ENCODE data around the gene ADARB2. TPM values are rescaled to one million over a fixed set of nuclear protein-coding genes. Genes with fewer than 3 reads are reported as not detected.

Gene ADARB2
- total and polyA plus RNA-seq, 3 donors from 2014 or later, result 8.5 to 13.0 (median 10.4) TPM

DNA sequence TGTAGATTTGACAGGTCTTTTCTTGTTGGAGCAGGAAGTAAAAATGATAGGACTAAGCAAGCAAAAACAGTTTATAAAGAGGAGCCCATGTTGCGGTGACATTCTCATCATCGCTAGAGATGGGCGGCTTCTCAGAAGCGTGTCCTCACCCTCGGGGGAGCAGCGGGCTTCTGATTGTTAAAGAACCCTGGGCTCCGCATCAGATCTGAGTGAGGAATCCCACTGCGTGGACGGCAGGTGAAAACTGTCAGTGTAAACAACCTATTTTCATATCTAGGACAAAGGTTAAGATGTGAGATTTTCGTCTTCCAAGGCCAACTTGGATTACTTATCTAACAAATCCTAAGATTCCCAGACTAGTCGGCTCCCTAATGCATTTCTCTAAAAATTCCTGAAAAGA lies 177.6 kb downstream of the ADARB2 start:
- Histone ChIP-seq H3K9me3 (no peaks in the 10 kb centered on the region), H3K27ac (no peak overlapping the region), H3K4me3 (no peak overlapping the region), H3K27me3 (no peaks in the 10 kb centered on the region), H3K4me1 (no peaks in the 10 kb centered on the region), H3K36me3 (ENCODE audit: low read depth, missing control alignments) (no peaks in the 10 kb centered on the region)
- whole genome bisulfite sequencing, 2 donors, result 32 to 33% methylated on average over 11 of the region's 11 CpGs
- intact Hi-C loops (cut with DNase I; ENCODE audit: low total_unique reads), result no loop called here
- no peak for TF ChIP-seq POLR2A (IDR thresholded peaks at IDR 0.05)
- TF ChIP-seq CTCF (IDR thresholded peaks at IDR 0.05), result no peak
- no peak for DNase-seq

- Histone ChIP-seq H3K4me1 (no peaks in the 10 kb centered on the region), H3K27me3 (no peaks in the 10 kb centered on the region), H3K4me3 (no peak overlapping the region), H3K36me3 (ENCODE audit: low read depth, missing control alignments) (no peaks in the 10 kb centered on the region), H3K27ac (no peak overlapping the region), H3K9me3 (no peaks in the 10 kb centered on the region)
- TF ChIP-seq CTCF (IDR thresholded peaks at IDR 0.05) (no peak), POLR2A (IDR thresholded peaks at IDR 0.05) (no peak)
- intact Hi-C loops (cut with DNase I; ENCODE audit: low total_unique reads), result no loop called here
- WGBS, 2 donors, result 39 to 70% methylated on average over 11 to 14 of the region's 14 CpGs
- DNase-seq, result no peak
Observed at GRCh38 chr10:1559311-1559710, 178.0 kb downstream of the ADARB2 start.

GRCh38 chr10:1558906-1559305 lies 178.4 kb downstream of the ADARB2 start:
- TF ChIP-seq POLR2A (IDR thresholded peaks at IDR 0.05) (no peak), CTCF (IDR thresholded peaks at IDR 0.05) (no peak)
- no peaks in the 10 kb centered on the region for H3K36me3 ChIP-seq (ENCODE audit: low read depth, missing control alignments)
- no peaks in the 10 kb centered on the region for H3K27me3 ChIP-seq
- no peak overlapping the region for H3K27ac ChIP-seq
- WGBS, 2 donors, result 64 to 82% methylated on average over 4 of the region's 4 CpGs
- no peaks in the 10 kb centered on the region for H3K9me3 ChIP-seq
- no peak for DNase-seq
- H3K4me3 ChIP-seq, result no peak overlapping the region
- intact Hi-C loops (cut with DNase I; ENCODE audit: low total_unique reads), result no loop called here
- H3K4me1 ChIP-seq, result no peaks in the 10 kb centered on the region

GRCh38 chr10:1557081-1557480 lies 180.2 kb downstream of the ADARB2 start:
- no peaks in the 10 kb centered on the region for H3K9me3 ChIP-seq
- 77 to 82% methylated on average over 13 of the region's 13 CpGs for WGBS, 2 donors
- TF ChIP-seq POLR2A (IDR thresholded peaks at IDR 0.05), result no peak
- TF ChIP-seq CTCF (IDR thresholded peaks at IDR 0.05), result no peak

DNA sequence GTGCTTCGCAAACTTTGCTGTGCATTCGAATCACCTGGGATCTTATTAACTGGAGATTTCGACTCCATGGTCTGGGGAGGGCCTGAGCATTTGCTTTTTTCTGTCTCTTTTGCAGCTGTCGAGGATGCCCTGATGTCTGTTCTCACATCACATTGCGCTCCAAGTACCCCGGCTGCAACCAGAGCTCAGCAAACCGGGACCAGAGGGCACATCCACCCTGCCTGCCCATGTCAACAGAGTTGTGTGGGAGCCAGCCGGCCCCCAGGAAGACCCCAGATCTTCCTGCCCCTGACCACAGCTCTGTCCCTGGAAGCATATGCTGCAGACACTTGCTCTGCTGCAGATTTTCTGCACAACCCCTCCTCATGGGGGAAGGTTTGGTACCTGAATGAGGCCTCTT lies 180.8 kb downstream of the ADARB2 start:
- H3K36me3 ChIP-seq (ENCODE audit: low read depth, missing control alignments), result no peaks in the 10 kb centered on the region
- no peaks in the 10 kb centered on the region for H3K27me3 ChIP-seq
- no peak overlapping the region for H3K27ac ChIP-seq
- no peak for DNase-seq
- H3K9me3 ChIP-seq, result no peaks in the 10 kb centered on the region
- no peaks in the 10 kb centered on the region for H3K4me1 ChIP-seq
- no peak for TF ChIP-seq CTCF (IDR thresholded peaks at IDR 0.05)
- no peak overlapping the region for H3K4me3 ChIP-seq
- intact Hi-C loops (cut with DNase I; ENCODE audit: low total_unique reads), result no loop called here
- 83 to 89% methylated on average over 8 of the region's 8 CpGs for WGBS, 2 donors

More at GRCh38 chr10:1557081-1557480, 180.2 kb downstream of the ADARB2 start:
- Histone ChIP-seq H3K4me1 (no peaks in the 10 kb centered on the region), H3K36me3 (ENCODE audit: low read depth, missing control alignments) (no peaks in the 10 kb centered on the region), H3K4me3 (no peak overlapping the region), H3K27ac (no peak overlapping the region), H3K27me3 (no peaks in the 10 kb centered on the region)
- intact Hi-C loops (cut with DNase I; ENCODE audit: low total_unique reads), result no loop called here
- DNase-seq, result no peak

All from testis (tissue), 3 donors.